ENCODE results near the gene LPAR4. TPM values are rescaled to one million over a fixed set of nuclear protein-coding genes. Genes with fewer than 3 reads are reported as not detected.

LPAR4 gene
- total RNA-seq, 1 experiment from 2014 or later = 6.4 TPM

GRCh38 chrX:78708816-78709215 is 38.7 kb upstream of the LPAR4 start:
- no peak overlapping the region for H2BK120ac ChIP-seq (ENCODE audit: low read depth, low read length, poor library complexity, severe bottlenecking)
- no peak overlapping the region for H2AK5ac ChIP-seq (ENCODE audit: insufficient read length, low read length)
- no peak for DNase-seq
- no peaks in the 10 kb centered on the region for H3K79me2 ChIP-seq (ENCODE audit: insufficient read depth, low read length)
- H3K9ac ChIP-seq (ENCODE audit: extremely low read depth, insufficient read length, low read length) = no peak overlapping the region
- H4K8ac ChIP-seq (replicated peaks; ENCODE audit: insufficient read length, low read depth, low read length) = no peak overlapping the region
- Mint-ChIP-seq H3K27ac (no peak overlapping the region), H3K9me3 (peaks cover 53 to 54% of the 10 kb centered on the region in 2 experiments), H3K27me3 (ENCODE audit: low read depth) (no peaks in the 10 kb centered on the region), H3K4me3 (no peak overlapping the region), H3K36me3 (ENCODE audit: insufficient read depth in 1 of 3, low read depth in 3 of 3) (peaks cover 0 to 3% (median 0%) of the 10 kb centered on the region in 3 experiments; a peak in 1 of 7 replicates), H3K4me1 (no peaks in the 10 kb centered on the region)
- no peak overlapping the region for H2BK5ac ChIP-seq (ENCODE audit: insufficient read length, low read length)
- H2BK12ac ChIP-seq (ENCODE audit: insufficient read length, low read depth, low read length) = no peak overlapping the region
- H3K27ac ChIP-seq (ENCODE audit: insufficient read length, low read depth, low read length) = no peak overlapping the region
- H3K4me1 ChIP-seq (ENCODE audit: insufficient read depth, low read length) = no peaks in the 10 kb centered on the region
- no peak overlapping the region for H2BK20ac ChIP-seq (ENCODE audit: low read depth, low read length, poor library complexity, severe bottlenecking)
- H3K18ac ChIP-seq (ENCODE audit: insufficient read length, low read depth, low read length) = no peak overlapping the region
- H3K4ac ChIP-seq (ENCODE audit: low read depth, low read length) = no peak overlapping the region
- H3K14ac ChIP-seq (ENCODE audit: insufficient read depth, low read length) = no peak overlapping the region
- no peak overlapping the region for H3K56ac ChIP-seq (ENCODE audit: insufficient read length, low read depth, low read length)
- H3K9me3 ChIP-seq (ENCODE audit: control insufficient read depth, low read depth, low read length) = no peaks in the 10 kb centered on the region
- no peak overlapping the region for H4K5ac ChIP-seq (ENCODE audit: insufficient read length, low read depth, low read length)
- no peak overlapping the region for H4K91ac ChIP-seq (ENCODE audit: insufficient read length, low read depth, low read length)
- no peak overlapping the region for H3T11ph ChIP-seq (ENCODE audit: low read length)
- H3K27me3 ChIP-seq (ENCODE audit: insufficient read depth, low read length) = no peaks in the 10 kb centered on the region
- no peaks in the 10 kb centered on the region for H3K23me2 ChIP-seq (ENCODE audit: insufficient read length, low read depth, low read length, poor library complexity, severe bottlenecking)
- H4K20me1 ChIP-seq (ENCODE audit: control insufficient read depth, insufficient read depth, insufficient read length) = no peaks in the 10 kb centered on the region
- no peak overlapping the region for H2AFZ ChIP-seq (ENCODE audit: low read length)
- TF ChIP-seq CTCF (conservative IDR thresholded peaks at IDR 0.05) = no peak
- H3K4me2 ChIP-seq (ENCODE audit: insufficient read depth, insufficient read length, low read length) = no peak overlapping the region
- H3K23ac ChIP-seq (ENCODE audit: insufficient read length, low read depth, low read length) = no peak overlapping the region
- no peak overlapping the region for H2BK15ac ChIP-seq (ENCODE audit: low read depth, low read length)
- WGBS (ENCODE audit: extremely low coverage, insufficient read length, low lambda C conversion rate) = no CpG with 5 or more reads among the region's 2 CpGs
- no peaks in the 10 kb centered on the region for H3K79me1 ChIP-seq (ENCODE audit: insufficient read depth, low read depth, low read length, poor library complexity, severe bottlenecking)
